Fibroblast of the aortic adventitia (primary cell): ENCODE data around the gene GSK3B. TPM values are rescaled to one million over a fixed set of nuclear protein-coding genes. Genes with fewer than 3 reads are reported as not detected.

ENCODE experiments used
- DNase-seq: peaks from one replicate; pipeline ENCODE4 v3.0.0-alpha.2; 2010; ENCODE audit warnings: low read depth
- H3K4me3 ChIP-seq: 2 replicates; pipeline ENCODE4 v1.5.1; 2011; ENCODE audit warnings: low read depth, mild to moderate bottlenecking, control low read depth, low read length, moderate library complexity
- total RNA-seq: library from RNA; depleted of rRNA; stranded (reverse); fragments of >200 nt; gene quantifications from 2 replicates; pipeline ENCODE4 v1.2.3, GENCODE V29; 2012; ENCODE audit warnings: low replicate concordance
- TF ChIP-seq, protein P1 (sequence below): IDR thresholded peaks from 2 replicates; pipeline ENCODE4 v1.5.1; 2011; ENCODE audit warnings: mild to moderate bottlenecking, low read length, control low read depth, inconsistent platforms; ENCODE audit not compliant: insufficient read depth

GSK3B gene
- total RNA-seq, 1 donor, result 74.1 TPM

- H3K4me3 ChIP-seq, result no peak overlapping the region
- TF ChIP-seq, protein P1, sequence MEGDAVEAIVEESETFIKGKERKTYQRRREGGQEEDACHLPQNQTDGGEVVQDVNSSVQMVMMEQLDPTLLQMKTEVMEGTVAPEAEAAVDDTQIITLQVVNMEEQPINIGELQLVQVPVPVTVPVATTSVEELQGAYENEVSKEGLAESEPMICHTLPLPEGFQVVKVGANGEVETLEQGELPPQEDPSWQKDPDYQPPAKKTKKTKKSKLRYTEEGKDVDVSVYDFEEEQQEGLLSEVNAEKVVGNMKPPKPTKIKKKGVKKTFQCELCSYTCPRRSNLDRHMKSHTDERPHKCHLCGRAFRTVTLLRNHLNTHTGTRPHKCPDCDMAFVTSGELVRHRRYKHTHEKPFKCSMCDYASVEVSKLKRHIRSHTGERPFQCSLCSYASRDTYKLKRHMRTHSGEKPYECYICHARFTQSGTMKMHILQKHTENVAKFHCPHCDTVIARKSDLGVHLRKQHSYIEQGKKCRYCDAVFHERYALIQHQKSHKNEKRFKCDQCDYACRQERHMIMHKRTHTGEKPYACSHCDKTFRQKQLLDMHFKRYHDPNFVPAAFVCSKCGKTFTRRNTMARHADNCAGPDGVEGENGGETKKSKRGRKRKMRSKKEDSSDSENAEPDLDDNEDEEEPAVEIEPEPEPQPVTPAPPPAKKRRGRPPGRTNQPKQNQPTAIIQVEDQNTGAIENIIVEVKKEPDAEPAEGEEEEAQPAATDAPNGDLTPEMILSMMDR, result no peak
- no peak for DNase-seq
Observed at GRCh38 chr3:120040813-120041377, 53.4 kb downstream of the GSK3B start.

DNA sequence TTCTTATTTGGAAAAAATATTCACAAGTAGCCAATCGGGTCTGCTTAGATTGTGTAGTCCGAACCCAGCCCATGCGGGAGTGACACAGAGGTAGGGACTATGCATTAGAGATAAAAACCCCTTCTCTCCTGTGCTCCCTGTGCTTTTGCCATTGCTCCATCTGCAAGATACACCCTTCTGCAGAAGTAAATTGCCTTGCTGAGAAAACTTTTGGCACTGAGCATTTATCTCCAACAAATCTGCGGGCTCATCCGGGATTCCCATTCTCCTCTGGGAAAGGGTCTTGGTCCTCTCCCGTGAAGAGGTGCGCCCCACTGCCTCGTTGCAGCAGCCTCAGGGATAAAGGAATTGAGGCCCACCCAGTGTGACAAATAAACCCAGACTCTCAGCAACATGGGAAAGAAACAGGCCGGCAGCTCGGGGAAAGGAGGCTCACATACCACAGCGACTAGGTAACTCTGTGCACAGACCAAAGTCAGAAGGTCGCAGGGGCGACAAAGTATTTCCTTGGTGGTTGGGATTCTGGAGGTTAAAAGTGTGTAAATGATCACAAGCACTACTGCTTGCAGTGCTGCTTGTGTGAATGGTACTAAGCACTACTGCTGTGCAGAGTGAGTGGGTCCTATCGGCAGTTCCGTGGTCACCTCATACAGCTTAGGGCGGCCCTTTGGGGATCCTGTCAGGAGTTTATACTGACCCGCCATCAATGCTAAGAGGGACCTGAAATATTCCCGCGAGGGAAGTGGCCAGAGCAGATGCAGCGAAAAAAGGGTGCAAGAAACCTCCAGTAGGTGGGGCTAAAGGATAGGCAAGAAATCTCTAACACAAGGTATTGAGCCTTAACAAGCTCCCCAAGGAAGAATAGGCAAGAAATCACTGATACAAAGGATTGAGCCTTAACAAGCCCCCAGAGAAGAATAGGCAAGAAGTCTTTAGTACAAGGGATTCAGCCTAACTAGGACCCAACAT lies 54.3 kb downstream of the GSK3B start:
- no peak for DNase-seq
- H3K4me3 ChIP-seq, result no peak overlapping the region
- TF ChIP-seq, protein P1, result no peak

DNA sequence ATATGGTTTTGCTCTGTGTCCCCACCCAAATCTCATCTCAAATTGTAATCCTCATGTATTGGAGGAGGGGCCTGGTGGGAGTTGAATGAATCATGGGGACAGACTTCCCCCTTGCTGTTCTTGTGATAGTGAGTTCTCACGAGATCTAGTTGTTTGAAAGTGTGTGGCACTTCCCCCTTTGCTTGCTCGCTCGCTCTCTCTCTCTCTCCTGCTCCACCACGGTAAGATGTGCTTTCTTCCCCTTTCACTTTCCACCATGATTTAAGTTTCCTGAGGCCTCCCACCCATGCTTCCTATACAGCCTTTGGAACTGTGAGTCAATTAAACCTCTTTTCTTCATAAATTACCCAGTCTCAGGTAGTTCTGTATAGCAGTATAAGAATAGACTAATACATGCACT lies 60.7 kb downstream of the GSK3B start:
- H3K4me3 ChIP-seq, result no peak overlapping the region
- TF ChIP-seq, protein P1, result no peak
- DNase-seq, result no peak

DNA sequence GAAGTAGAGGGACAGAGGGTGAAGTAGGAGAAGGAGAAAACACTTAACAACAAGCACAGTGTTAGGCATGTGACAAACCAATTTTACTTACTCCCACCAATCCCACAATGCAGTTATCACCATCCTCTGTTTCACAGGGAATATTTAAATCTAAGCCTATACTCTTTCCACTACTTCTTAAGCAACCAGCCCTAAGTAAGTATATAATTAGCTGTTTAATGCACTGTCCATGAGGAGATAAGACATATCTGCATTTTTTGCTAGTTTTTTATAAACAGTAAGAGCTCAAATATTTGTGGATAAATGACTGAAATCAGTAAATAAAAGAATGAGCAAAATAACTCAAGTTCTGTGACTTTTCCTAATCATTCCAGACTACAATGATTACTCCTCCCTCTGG lies 62.7 kb downstream of the GSK3B start:
- DNase-seq, result no peak
- TF ChIP-seq, protein P1, result no peak
- no peak overlapping the region for H3K4me3 ChIP-seq

- TF ChIP-seq, protein P1, result no peak
- DNase-seq, result no peak
- no peak overlapping the region for H3K4me3 ChIP-seq
Observed at GRCh38 chr3:120029749-120030148, 64.5 kb downstream of the GSK3B start.

DNA sequence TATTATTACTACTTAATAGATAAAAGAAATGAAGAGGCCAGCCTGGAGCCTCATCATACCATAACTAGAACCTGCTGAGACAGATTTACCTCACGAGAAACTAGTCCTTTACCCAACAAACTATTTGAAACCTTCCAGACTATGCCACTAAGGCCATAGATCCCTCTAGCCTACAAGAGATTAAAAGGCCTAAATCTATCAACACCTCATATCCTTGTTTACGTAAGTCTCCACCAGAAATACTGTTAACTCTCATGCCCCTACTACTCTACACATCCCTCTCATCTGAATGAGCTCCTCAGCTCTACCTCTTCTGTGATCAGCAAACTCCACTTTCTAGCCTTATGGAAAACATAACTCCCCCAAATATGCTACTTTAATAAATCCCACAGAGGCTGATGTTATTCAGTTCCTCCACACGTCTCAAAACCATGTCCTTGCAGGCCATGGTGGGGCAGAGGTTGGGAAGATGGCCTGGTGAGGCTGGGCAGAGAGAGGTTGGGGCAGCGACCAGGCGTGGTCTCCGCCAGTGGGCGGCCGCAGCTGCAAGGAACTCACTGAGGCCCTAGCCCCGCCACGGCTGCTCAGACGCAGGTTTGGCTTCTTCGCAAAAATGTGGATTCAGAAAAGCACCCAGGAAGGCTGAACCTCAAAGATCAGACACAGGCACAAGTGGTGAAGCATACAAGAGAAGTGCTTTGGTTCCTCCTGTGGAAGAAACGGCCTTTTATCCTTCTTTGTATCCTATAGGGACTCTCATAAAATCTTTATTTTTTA lies 65.8 kb downstream of the GSK3B start:
- TF ChIP-seq, protein P1, result no peak
- DNase-seq, result no peak

More for the DNA sequence above, 65.8 kb downstream of the GSK3B start:
- H3K4me3 ChIP-seq, result no peak overlapping the region
